CD4-positive, alpha-beta T cell treated with Interleukin-17A for 1 hour (primary cell): ENCODE data around the gene MEGF11.
A peak's percentile ranks its signal among the peaks of the same experiment; 100 is the strongest.
"Not testable (repeated sequence)": the region's sequence is repeated elsewhere in the genome, so short reads cannot be mapped to it uniquely, and the experiment has no call there.

Experiments used
- DNase-seq: peaks from one replicate; pipeline ENCODE4 v3.0.0-alpha.2; 2020

The MEGF11 gene

DNA sequence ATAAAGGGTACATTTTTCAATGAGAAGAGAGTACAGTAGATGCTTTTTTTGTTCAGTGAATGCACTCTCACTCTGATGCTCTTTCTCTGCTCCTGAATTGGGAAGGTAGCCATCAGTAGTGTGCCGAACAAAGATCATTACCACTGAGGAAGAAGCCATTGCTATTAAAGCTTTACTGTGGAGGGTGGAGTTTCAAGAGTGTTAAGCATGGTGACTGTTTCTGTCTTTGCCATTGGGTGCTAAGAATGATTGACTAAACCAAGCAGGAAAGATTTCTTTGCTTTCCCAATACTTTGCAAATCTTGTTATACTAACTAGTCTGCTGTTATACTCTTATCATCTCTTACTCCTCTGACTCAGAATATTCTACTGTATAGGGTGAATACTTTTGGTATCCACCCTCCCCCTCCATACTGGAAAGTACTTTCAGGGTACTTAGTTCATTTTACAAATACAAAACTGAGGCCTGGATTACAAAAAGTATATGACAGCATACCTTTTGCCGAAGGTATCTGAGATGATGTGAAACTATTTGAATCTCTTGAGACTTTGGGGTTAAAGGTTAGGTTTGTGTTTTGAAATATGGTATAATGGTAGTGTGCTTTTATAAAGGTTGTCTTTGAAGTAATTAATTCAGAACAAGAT, 382.5 kb downstream of the MEGF11 start:
- DNase-seq = peak; percentile 31

DNA sequence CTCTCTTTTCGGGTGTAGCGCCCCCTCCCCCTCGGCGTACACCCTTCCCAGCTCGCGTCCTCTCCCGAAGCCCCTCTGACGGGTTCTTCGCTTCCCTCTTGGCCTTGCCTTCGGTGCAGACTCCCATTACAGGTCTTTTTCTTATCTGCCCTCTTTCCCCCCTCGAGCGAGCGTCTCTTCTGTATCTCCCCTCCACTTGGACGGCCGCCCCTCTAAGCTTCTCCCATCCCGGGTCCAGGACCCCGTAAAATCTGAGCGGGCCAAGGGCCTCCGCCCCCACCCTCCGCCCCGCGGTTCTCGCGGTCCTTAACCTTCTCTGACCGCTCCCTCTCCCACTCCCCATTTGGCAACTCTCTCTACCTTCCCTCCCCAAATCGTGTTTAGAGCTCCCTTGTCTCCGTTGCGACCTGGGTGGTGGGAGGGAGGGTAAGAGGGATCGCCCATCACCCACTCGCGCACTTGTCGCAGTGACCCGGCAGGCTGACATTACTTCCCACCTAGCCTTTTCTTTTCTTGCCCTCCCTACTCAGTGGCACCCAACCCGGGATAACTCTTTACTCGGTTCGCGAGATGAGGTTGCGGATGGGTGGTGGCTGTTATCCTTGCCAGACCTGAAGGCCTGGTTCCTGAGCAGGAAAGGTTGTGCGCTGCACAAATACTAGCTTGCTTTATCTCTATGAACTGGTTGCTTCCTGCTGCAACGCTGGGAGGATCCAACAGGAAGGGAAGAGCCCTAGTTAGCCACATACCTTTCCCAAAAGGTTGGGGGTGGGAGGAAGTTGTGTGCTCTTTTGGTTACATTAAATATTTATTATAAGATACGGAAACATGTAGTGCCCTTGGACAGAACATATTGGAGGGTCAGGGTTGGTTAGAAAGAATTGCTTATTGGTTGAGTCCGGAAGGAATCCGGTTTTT, 383.3 kb downstream of the MEGF11 start:
- peak; percentile 23 for DNase-seq

DNA sequence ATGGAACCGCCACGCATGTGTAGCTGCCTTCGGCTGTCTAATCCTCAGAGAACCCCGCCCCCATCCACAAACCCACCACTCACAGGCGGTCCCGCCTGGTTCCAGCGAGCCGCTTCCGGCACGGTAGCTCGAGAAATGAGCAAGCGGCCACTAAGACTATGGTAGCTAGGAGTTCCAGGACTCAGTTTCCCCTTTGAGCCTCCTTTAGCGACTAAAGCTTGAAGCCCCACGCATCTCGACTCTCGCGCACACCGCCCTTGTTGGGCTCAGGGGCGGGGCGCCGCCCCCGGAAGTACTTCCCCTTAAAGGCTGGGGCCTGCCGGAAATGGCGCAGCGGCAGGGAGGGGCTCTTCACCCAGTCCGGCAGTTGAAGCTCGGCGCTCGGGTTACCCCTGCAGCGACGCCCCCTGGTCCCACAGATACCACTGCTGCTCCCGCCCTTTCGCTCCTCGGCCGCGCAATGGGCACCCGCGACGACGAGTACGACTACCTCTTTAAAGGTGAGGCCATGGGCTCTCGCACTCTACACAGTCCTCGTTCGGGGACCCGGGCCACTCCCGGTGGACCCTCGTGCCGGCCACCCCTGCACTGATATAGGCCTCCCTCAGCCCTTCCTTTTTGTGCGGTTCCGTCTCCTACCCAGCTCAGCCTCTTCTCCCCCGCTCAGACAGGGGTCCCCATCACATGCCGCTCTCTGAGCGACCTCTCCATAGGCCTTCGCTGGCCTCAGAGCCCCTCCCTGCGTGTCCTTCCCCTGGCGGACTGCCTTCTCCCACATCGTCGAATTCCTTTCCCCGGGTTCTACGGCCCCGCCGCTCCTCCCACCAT, 384.2 kb downstream of the MEGF11 start, which contains the start of gene RAB11A:
Gene RAB11A (plus strand): TSS at position 366 of the 828 bp plus-strand sequence. CDS start 95 bp downstream, at position 461.
- peak; percentile 94 for DNase-seq

DNA sequence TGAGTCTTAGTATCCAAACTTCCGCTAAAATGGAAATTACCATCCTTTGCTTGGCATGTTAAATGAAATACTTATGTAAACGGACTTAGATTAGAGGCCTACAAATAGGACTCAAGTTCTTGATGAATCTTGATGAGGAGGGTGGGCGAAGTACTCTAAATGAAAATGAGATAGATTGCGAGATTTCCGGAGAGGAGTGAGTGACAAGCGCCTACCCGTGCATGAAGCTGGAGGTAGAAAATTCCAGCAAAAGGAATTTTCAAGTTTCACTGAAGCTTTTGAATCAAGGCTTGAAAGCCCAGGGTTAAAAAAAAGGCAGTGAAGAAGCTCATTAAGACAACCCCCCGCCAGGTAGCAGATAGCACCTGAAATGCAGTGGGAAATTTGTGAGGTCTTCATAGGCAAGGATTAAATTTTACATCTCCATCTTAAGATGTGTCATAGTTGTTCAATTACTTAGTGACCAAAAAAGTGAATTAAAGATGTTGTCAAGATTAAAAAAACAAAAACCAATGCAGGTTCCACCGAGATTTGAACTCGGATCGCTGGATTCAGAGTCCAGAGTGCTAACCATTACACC, 384.9 kb downstream of the MEGF11 start:
- DNase-seq = no peak

DNA sequence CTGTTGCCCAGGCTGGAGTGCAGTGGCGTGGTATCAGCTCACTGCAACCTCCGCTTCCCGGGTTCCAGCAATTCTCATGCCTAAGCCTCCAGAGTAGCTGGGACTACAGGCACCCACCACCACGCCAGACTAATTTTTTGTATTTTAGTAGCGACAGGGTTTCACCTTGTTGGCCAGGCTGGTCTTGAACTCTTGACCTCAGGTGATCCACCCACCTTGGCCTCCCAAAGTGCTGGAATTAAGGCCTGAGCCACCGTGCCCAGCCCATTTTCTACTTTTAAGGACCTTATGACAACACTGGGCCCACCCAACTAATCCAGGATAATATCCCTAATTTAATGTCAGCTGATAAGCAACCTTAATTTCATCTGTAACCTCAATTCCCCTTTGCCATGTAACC, 385.6 kb downstream of the MEGF11 start:
- not testable (repeated sequence) for DNase-seq

DNA sequence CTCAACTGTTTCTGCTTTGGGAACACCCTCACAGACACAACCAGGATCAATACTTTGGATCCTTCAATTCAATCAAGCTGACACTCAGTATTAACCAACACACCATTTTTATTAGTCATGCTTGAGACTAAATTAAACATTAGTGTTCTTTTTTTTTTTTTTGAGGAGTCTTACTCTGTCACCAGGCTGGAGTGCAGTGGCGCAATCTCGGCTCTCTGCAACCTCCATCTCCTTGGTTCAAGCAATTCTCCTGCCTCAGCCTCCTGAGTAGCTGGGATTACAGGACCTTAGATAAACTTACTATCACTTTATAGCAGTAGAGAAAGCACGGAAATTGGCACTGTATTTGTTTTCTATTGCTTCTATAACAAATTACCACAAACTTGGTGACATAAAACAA, 386.3 kb downstream of the MEGF11 start:
- DNase-seq = no peak

DNA sequence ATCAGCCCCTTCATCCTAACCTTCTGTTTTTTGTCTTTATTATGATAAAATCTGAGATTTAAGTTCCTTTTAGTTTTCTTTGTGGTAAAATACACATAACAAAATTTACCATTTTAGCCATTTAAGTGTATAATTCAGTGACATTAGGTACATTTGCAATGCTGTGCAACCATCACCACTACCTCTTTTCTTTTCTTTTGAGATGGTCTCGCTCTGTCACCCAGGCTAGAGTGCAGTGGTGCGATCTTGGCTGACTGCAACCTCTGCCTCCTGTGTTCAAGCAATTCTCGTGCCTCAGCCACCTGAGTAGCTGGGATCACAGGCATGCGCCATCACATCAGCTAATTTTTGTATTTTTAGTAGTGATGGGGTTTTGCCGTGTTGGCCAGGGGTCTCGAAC, 390.4 kb downstream of the MEGF11 start:
- no peak for DNase-seq

DNA sequence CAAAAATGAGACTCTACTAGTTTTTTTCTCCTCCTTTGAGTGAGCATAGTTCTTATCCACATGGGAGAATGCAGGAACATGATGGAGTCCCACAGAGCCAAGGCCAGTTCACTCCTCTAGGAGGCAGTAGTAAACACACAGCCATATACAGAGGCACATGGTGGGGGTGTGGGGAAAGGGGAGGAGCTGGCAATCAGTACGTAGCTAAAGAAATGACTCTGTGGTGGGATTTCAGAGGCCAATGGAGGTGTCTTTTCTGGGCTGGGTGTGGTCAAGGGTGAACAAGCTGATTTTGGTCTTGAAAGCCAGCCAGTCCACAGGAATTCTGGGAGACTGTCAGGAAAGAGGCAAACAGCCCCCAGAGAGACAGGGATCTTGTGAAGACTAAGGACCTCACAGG, 390.9 kb downstream of the MEGF11 start:
- DNase-seq = peak; percentile 76

DNA sequence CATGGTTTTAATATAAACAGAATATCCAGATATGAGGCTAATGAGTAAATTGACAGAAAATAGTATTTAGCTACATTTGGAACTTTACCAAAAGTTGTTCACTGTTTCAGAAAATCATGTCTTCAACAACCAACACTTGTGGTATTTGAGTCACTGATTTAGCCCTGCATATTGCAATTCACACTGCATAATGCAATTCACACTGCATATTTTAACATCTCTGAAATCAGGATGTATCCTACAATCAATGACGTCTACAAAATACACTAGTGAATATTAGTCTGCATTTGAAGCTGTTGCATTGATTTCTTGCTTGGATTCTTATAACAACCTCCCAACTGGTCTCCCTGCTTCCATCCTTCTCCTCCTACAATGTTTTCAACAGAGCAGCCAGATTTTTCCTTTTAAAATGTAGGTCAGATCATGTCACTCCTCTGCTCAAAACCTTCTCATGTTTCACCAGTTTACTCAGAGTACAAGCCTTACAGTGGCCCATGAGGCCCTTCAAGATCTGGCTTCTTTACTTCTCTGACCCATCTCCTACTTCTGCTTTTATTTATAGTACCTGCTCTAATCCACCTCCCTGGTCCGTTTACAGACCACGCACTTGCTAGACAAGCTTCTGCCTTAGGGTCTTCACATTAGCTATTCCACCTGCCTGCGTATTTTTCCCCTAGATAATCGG, 395.7 kb downstream of the MEGF11 start:
- no peak for DNase-seq

DNA sequence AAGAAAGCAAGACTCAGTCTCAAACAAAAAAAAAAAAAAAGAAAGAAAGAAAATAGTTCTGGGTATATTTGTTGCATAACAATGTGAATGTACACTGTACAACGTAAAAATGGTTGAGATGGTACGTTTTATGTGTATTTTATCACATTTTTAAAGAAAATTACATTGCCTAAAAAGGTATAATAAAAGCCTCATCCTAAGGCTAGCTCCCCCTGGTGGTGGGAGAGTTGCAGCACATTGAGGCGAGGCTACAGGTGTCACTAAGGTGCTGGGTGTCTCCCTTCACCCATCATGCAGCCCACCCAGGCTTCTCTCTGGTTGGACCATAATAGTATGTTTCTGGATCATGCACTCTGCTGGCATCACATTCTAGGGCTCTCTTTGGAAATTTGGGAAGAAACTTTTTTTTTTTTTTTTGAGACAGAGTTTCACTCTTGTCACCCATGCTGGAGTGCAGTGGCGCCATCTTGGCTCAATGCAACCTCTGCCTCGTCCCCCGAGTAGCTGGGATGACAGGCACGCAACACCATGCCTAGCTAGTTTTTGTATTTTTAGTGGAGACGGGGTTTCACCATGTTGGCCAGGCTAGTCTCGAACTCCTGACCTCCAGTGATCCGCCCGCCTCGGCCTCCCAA, 396.6 kb downstream of the MEGF11 start:
- DNase-seq = peak; percentile 85

DNA sequence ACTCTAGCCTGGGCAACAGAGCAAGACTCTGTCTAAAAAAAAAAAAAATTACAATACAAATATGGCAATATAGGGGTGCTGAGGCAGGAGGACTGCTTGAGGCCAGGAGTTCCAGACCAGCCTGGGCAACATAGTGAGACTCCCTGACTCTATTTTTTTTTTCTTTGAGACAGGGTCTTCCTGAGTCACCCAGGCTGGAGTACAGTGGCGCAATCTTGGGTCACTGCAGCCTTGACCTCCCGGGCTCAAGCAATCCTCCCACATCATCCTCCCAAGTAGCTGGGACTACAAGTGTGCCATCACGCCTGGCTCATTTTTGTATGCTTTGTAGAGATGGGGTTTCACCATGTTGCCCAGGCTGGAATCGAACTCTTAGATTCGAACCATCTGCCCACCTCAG, 401.6 kb downstream of the MEGF11 start:
- no peak for DNase-seq

DNA sequence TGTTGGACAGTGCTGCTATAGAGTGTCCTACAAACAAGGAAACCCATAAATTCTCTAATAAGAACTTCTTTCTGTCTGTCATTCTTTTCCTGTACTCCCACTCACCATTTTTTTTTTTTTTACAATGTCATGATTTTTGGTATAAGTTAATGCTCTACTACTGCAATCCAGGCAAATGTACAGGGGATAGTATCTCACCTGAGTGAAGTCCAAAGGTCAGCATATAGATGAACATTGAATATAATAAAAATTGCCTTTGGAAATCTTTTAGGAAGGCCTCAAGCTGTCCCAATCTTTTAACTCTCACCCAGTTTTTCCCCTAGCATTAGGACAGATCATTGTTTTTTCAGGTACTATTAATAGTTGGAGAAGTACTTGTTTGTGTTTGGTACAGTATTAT, 405.6 kb downstream of the MEGF11 start:
- DNase-seq = no peak

DNA sequence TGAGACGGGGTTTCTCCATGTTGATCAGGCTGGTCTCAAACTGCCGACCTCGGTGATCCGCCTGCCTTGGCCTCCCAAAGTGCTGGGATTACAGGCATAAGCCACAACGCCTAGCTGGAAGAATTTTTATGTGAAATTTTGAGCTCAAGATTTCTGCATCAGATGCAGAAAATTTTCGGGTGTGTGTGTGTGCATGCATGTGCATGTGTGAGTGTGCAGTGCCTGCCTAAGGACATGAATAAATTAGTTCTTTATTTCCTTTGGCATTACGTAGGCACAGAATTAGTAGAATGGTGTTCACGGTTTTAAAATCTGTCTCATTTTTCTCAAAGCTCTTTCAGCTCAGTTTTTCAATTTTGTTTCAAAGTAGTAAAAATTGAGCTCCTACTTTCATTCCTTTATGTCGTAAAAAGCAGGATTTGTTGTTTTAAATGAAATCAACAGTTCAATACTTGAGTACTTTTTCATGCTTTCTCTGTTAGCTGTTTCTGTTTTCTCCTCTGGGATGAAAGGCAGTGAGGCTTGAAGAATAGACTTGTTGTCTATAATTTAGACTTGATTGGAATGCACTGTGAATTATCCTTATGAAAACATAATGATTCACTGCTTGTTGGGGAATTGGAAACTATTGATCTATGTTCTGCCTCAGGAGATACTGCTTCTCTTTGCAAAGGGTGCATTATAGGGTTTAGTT, 407.6 kb downstream of the MEGF11 start:
- no peak for DNase-seq
